Spleen (tissue), 11 donors: Measurements from ENCODE around the gene ACACA. TPM values are rescaled to one million over a fixed set of nuclear protein-coding genes. Genes with fewer than 3 reads are reported as not detected.

Experiments used
- DNase-seq: peaks from one replicate; pipeline ENCODE4 v3.0.0-alpha.2; 2020
- H3K27ac ChIP-seq, 8 donors: fragments of 200-600 bp; sonication (generic) in 7 of 8; 1 replicate in 4 of 8; 2 replicates in 4 of 8; pipeline versions ENCODE4 v1.5.0 to v1.8.0; 2016 to 2021; ENCODE audit warnings: inconsistent platforms in 4 of 8, mild to moderate bottlenecking in 4 of 8, moderate library complexity in 1 of 8
- H3K27me3 ChIP-seq, 7 donors: fragments of 200-600 bp; sonication (generic) in 6 of 7; replicated peaks in 1 of 7; 1 replicate in 4 of 7; 2 replicates in 3 of 7; pipeline versions ENCODE4 v1.5.0 to v1.8.0; 2016 to 2021; ENCODE audit warnings: inconsistent platforms in 3 of 7, mild to moderate bottlenecking in 1 of 7
- H3K36me3 ChIP-seq, 6 donors: fragments of 200-600 bp; sonication (generic) in 5 of 6; 1 replicate in 4 of 6; 2 replicates in 2 of 6; pipeline versions ENCODE4 v1.5.0 to v1.8.0; 2016 to 2021; ENCODE audit warnings: inconsistent platforms in 2 of 6
- H3K4me1 ChIP-seq, 6 donors: fragments of 200-600 bp; sonication (generic) in 5 of 6; 1 replicate in 3 of 6; 2 replicates in 3 of 6; pipeline versions ENCODE4 v1.5.0 to v1.8.0; 2016 to 2021; ENCODE audit warnings: inconsistent platforms in 3 of 6
- H3K4me3 ChIP-seq, 8 donors: fragments of 200-600 bp; sonication (generic) in 7 of 8; 1 replicate in 4 of 8; 2 replicates in 4 of 8; pipeline versions ENCODE4 v1.5.0 to v1.8.0; 2016 to 2021; ENCODE audit warnings: inconsistent platforms in 4 of 8, mild to moderate bottlenecking in 4 of 8, moderate library complexity in 2 of 8
- H3K9me3 ChIP-seq, 8 donors: fragments of 200-600 bp; sonication (generic) in 7 of 8; 1 replicate in 4 of 8; 2 replicates in 4 of 8; pipeline versions ENCODE4 v1.5.0 to v1.8.0; 2016 to 2021; ENCODE audit warnings: inconsistent platforms in 4 of 8
- POLR2A ChIP-seq, 3 donors: fragments of 450-650 bp; IDR thresholded peaks; one replicate each; pipeline ENCODE4 v1.5.1; 2017; ENCODE audit warnings: antibody characterized with exemption in 3 of 3, mild to moderate bottlenecking in 1 of 3
- POLR2AphosphoS5 ChIP-seq, 3 donors: sonication (generic); formaldehyde crosslinking; IDR thresholded peaks; one replicate each; pipeline ENCODE4 v1.5.1; 2017; ENCODE audit warnings: antibody characterized with exemption in 3 of 3
- WGBS, 5 donors: extraction: QIAGEN DNeasy Blood & Tissue Kit in 3 of 5; methylation state at CpG; one replicate each; pipeline versions ENCODE4 v1.1.5 to v1.1.7; 2013 to 2018; 5-methylcytosine and 5-hydroxymethylcytosine counted together
- intact Hi-C: fragments of 100-400 bp; cut with DNase I; formaldehyde crosslinking; loops from one replicate; pipeline ENCODE4 v1.15.0; 2023; ENCODE audit warnings: low total_unique reads
- polyA plus RNA-seq, 3 donors: library from polyadenylated mRNA; stranded (reverse); fragments of 200-250 nt; gene quantifications; one replicate each; pipeline ENCODE4 v1.2.1, GENCODE V29; 2013
- total RNA-seq, 7 donors: library from RNA; depleted of rRNA in 3 of 7; stranded (reverse); fragments of >200 nt in 3 of 7; fragmentation: NEBNext Ultra II Directional in 4 of 7; extraction: Animal tissue kit (Norgen Biotek cat#: 25700) in 4 of 7; gene quantifications; one replicate each; pipeline versions ENCODE4 v1.1.0 to v1.2.1, GENCODE V29; 2016 to 2021
- TF ChIP-seq, protein P1 (sequence below), 11 experiments: fragments of 200-600 bp in 7 of 11; fragments of 450-650 bp in 4 of 11; sonication (generic) in 4 of 11; IDR thresholded peaks in 8 of 11; conservative IDR thresholded peaks in 3 of 11; 1 replicate in 7 of 11; 2 replicates in 4 of 11; pipeline versions ENCODE4 v1.4.0 to v1.8.0; 2016 to 2021; ENCODE audit warnings: antibody characterized with exemption in 11 of 11, inconsistent platforms in 4 of 11, mild to moderate bottlenecking in 1 of 11
- donor health status: healthy with polysubstance abuse.
- donor health status: DM: no; HTN: no; CAD: no; lungs with moderate emphysema.
- donor health status: DM: no; HTN: no; CAD: no.
- donor health status: Bipolar disorder and iron deficiency.
- donor health status: healthy.
- donor health status: DM: no; HTN: no; CAD: no.
- donor health status: DM: yes; HTN: yes; CAD: no.

Gene ACACA
- total and polyA plus RNA-seq, 10 donors: 3.2 to 50.8 (median 29.2) TPM

DNA sequence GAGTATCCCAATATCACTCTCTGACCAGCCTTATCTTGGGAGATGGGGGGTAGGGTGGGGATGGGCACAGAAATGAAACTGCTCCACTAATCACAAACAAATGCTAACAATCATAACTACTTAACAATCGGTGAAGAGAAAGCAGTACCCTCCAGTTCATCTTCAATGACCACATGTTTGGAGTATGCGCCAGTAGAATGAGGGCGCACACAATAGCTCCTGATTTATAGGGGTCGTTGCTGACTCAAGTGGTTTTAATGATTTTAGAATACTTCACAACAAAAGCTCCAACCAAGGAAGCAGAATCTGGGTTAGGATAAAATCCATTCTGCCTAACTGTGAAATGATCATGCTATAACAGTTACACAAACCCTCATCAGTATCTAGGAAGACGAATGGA lies 273.5 kb downstream of the ACACA start:
- WGBS, 5 donors: 82 to 94% (median 90%) methylated on average over 5 of the region's 5 CpGs
- intact Hi-C loops: no loop called here

DNA sequence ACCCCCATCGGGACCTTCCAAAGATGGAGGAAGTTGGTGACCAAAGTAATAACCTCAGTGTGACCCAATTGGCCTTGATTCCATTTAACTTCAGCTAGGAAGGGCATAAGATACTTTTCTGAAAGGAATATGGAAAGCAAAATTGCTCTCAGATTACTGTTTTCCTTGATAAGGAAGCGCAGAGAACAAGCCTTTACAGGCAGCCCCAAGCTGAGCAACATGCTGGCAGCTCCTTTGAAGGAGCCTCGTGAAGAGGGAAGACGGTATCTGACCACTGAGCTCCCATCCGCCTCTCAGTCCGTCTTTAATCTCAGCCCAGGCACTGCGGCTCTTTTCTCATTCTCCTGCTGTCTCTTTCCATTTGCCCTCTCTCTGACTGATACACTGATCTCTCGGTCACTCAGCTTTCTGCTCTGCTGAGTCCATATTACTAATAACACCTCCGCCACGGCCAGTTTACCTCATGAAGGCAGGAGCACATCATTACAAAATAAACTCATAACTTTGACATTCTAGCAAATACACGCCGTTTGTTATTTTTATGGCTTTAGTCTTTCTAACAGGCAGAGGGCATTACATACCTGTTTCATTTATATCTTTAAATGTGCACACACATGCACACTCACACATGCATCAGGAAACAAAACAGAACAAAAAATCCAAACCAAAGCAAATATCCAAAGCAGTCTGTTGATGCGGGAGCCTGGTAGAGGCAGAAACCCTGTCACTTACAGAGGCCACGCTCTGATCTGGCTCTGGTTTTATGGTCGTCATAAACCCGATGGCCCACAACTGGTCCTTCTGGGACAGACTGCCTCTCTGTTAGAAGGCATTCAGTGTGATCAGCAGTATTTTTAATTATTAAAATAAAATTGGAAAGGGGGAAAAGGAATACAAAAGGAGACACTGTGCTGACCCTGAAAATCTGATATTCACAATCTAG lies 274.7 kb downstream of the ACACA start:
- DNase-seq: no peak
- no peak overlapping the region for H3K4me3 ChIP-seq
- peaks cover 0 to 27% (median 15%) of the 10 kb centered on the region in 6 donors for H3K36me3 ChIP-seq
- peaks cover 0 to 8% (median 0%) of the 10 kb centered on the region in 6 donors for H3K4me1 ChIP-seq
- intact Hi-C loops: no loop called here
- TF ChIP-seq POLR2AphosphoS5 (IDR thresholded peaks at IDR 0.05) (no peak), POLR2A (IDR thresholded peaks at IDR 0.05) (no peak)
- TF ChIP-seq, protein P1, sequence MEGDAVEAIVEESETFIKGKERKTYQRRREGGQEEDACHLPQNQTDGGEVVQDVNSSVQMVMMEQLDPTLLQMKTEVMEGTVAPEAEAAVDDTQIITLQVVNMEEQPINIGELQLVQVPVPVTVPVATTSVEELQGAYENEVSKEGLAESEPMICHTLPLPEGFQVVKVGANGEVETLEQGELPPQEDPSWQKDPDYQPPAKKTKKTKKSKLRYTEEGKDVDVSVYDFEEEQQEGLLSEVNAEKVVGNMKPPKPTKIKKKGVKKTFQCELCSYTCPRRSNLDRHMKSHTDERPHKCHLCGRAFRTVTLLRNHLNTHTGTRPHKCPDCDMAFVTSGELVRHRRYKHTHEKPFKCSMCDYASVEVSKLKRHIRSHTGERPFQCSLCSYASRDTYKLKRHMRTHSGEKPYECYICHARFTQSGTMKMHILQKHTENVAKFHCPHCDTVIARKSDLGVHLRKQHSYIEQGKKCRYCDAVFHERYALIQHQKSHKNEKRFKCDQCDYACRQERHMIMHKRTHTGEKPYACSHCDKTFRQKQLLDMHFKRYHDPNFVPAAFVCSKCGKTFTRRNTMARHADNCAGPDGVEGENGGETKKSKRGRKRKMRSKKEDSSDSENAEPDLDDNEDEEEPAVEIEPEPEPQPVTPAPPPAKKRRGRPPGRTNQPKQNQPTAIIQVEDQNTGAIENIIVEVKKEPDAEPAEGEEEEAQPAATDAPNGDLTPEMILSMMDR (IDR thresholded peaks at IDR 0.05 in 8 of 11, conservative IDR thresholded peaks at IDR 0.05 in 3 of 11): no peak
- H3K27ac ChIP-seq: no peak overlapping the region
- no peaks in the 10 kb centered on the region for H3K27me3 ChIP-seq
- H3K9me3 ChIP-seq: no peaks in the 10 kb centered on the region
- WGBS, 5 donors: 89 to 94% (median 93%) methylated on average over 16 of the region's 16 CpGs

More for the DNA sequence above, 273.5 kb downstream of the ACACA start:
- no peak overlapping the region for H3K4me3 ChIP-seq
- no peaks in the 10 kb centered on the region for H3K27me3 ChIP-seq
- no peak for DNase-seq
- H3K9me3 ChIP-seq: no peaks in the 10 kb centered on the region
- H3K4me1 ChIP-seq: peaks cover 0 to 8% (median 0%) of the 10 kb centered on the region in 6 donors
- TF ChIP-seq, protein P1 (IDR thresholded peaks at IDR 0.05 in 8 of 11, conservative IDR thresholded peaks at IDR 0.05 in 3 of 11): no peak
- TF ChIP-seq POLR2AphosphoS5 (IDR thresholded peaks at IDR 0.05): no peak
- no peak for TF ChIP-seq POLR2A (IDR thresholded peaks at IDR 0.05)
- no peak overlapping the region for H3K27ac ChIP-seq
- peaks cover 0 to 21% (median 15%) of the 10 kb centered on the region in 6 donors for H3K36me3 ChIP-seq

GRCh38 chr17:37130984-37131446 lies 275.6 kb downstream of the ACACA start:
- Histone ChIP-seq H3K9me3 (no peaks in the 10 kb centered on the region), H3K36me3 (peaks cover 0 to 28% (median 15%) of the 10 kb centered on the region in 6 donors), H3K27me3 (no peaks in the 10 kb centered on the region), H3K4me3 (no peak overlapping the region), H3K27ac (no peak overlapping the region), H3K4me1 (peaks cover 0 to 8% (median 0%) of the 10 kb centered on the region in 6 donors)
- intact Hi-C loops: no loop called here
- DNase-seq: no peak
- TF ChIP-seq POLR2AphosphoS5 (IDR thresholded peaks at IDR 0.05): no peak
- no peak for TF ChIP-seq POLR2A (IDR thresholded peaks at IDR 0.05)
- TF ChIP-seq, protein P1 (IDR thresholded peaks at IDR 0.05 in 8 of 11, conservative IDR thresholded peaks at IDR 0.05 in 3 of 11): no peak
- 81 to 89% (median 82%) methylated on average over 3 of the region's 3 CpGs for WGBS, 5 donors

- Histone ChIP-seq H3K9me3 (no peaks in the 10 kb centered on the region), H3K36me3 (peaks cover 0 to 74% (median 22%) of the 10 kb centered on the region in 6 donors), H3K27me3 (no peaks in the 10 kb centered on the region), H3K27ac (no peak overlapping the region), H3K4me3 (no peak overlapping the region), H3K4me1 (peaks cover 0 to 11% (median 2%) of the 10 kb centered on the region in 6 donors)
- intact Hi-C loops: no loop called here
- TF ChIP-seq POLR2A (IDR thresholded peaks at IDR 0.05): no peak
- TF ChIP-seq, protein P1 (IDR thresholded peaks at IDR 0.05 in 8 of 11, conservative IDR thresholded peaks at IDR 0.05 in 3 of 11): no peak
- no peak for TF ChIP-seq POLR2AphosphoS5 (IDR thresholded peaks at IDR 0.05)
- WGBS, 5 donors: 69 to 84% (median 75%) methylated on average over 4 of the region's 4 CpGs
- DNase-seq: no peak
These were observed 281.8 kb downstream of the ACACA start for GRCh38 chr17:37124821-37125173.
